Measurements from ENCODE around the gene LSM10. TPM values are rescaled to one million over a fixed set of nuclear protein-coding genes. Genes with fewer than 3 reads are reported as not detected.

LSM10 gene
- polyA plus RNA-seq, 1 experiment = 86.5 TPM

- no peaks in the 10 kb centered on the region for H3K27me3 ChIP-seq (ENCODE audit: control insufficient read depth, insufficient read depth, low read length)
- no peak for TF ChIP-seq CTCF (IDR thresholded peaks at IDR 0.05; ENCODE audit: insufficient read depth, low read depth, low read length)
- ChIA-PET CTCF (interaction anchor here (0.8 kb wide), 1 partner anchor 21 kb away, joined by 3 read pairs; no protein-coding TSS in a partner anchor), POLR2A (no interaction called here)
- no peak overlapping the region for H3K4me3 ChIP-seq (ENCODE audit: low read depth, low read length)
- peaks cover 11% of the 10 kb centered on the region for H3K36me3 ChIP-seq (ENCODE audit: control insufficient read depth, insufficient read depth, low read length)
- no peak for DNase-seq (ENCODE audit: low read depth)
These were observed 7.3 kb downstream of the LSM10 start for GRCh38 chr1:36390411-36390810.

GRCh38 chr1:36389999-36390398 is 7.7 kb downstream of the LSM10 start:
- Histone ChIP-seq H3K27me3 (ENCODE audit: control insufficient read depth, insufficient read depth, low read length) (no peaks in the 10 kb centered on the region), H3K36me3 (ENCODE audit: control insufficient read depth, insufficient read depth, low read length) (peaks cover 11% of the 10 kb centered on the region), H3K4me3 (ENCODE audit: low read depth, low read length) (no peak overlapping the region)
- ChIA-PET CTCF (no interaction called here), POLR2A (no interaction called here)
- TF ChIP-seq CTCF (IDR thresholded peaks at IDR 0.05; ENCODE audit: insufficient read depth, low read depth, low read length) = no peak
- DNase-seq (ENCODE audit: low read depth) = no peak

- ChIA-PET CTCF (interaction anchor here (1.3 to 1.7 kb wide), 4 partner anchors 10 to 47 kb away, joined by 3 to 11 read pairs (median 6); no protein-coding TSS in a partner anchor), POLR2A (no interaction called here)
- TF ChIP-seq CTCF (IDR thresholded peaks at IDR 0.05; ENCODE audit: insufficient read depth, low read depth, low read length) = no peak
- Histone ChIP-seq H3K36me3 (ENCODE audit: control insufficient read depth, insufficient read depth, low read length) (peaks cover 11% of the 10 kb centered on the region), H3K27me3 (ENCODE audit: control insufficient read depth, insufficient read depth, low read length) (no peaks in the 10 kb centered on the region), H3K4me3 (ENCODE audit: low read depth, low read length) (no peak overlapping the region)
- no peak for DNase-seq (ENCODE audit: low read depth)
These were observed 8.4 kb downstream of the LSM10 start for GRCh38 chr1:36389261-36389660.

GRCh38 chr1:36387141-36387949 is 10.4 kb downstream of the LSM10 start:
- H3K4me3 ChIP-seq (ENCODE audit: low read depth, low read length) = peak overlapping the region; percentile 28; the same call in 1 of the 2 replicates
- no peaks in the 10 kb centered on the region for H3K27me3 ChIP-seq (ENCODE audit: control insufficient read depth, insufficient read depth, low read length)
- peak; percentile 49 for DNase-seq (ENCODE audit: low read depth)
- TF ChIP-seq CTCF (IDR thresholded peaks at IDR 0.05; ENCODE audit: insufficient read depth, low read depth, low read length) = no peak
- peaks cover 6% of the 10 kb centered on the region for H3K36me3 ChIP-seq (ENCODE audit: control insufficient read depth, insufficient read depth, low read length)
- ChIA-PET CTCF (interaction anchor here (0.8 to 2.0 kb wide), 7 partner anchors 19 to 238 kb away, joined by 3 to 14 read pairs (median 4); partner anchors contain the start of gene TRAPPC3), POLR2A (interaction anchor here (0.8 to 1.9 kb wide), 4 partner anchors 10 to 45 kb away, joined by 4 to 12 read pairs (median 7); partner anchors contain the start of gene LSM10)

Measured in BJ (cell line).